Measurements from ENCODE around the gene NR1H3.
A peak's percentile ranks its signal among the peaks of the same experiment; 100 is the strongest.

NR1H3 gene

DNA sequence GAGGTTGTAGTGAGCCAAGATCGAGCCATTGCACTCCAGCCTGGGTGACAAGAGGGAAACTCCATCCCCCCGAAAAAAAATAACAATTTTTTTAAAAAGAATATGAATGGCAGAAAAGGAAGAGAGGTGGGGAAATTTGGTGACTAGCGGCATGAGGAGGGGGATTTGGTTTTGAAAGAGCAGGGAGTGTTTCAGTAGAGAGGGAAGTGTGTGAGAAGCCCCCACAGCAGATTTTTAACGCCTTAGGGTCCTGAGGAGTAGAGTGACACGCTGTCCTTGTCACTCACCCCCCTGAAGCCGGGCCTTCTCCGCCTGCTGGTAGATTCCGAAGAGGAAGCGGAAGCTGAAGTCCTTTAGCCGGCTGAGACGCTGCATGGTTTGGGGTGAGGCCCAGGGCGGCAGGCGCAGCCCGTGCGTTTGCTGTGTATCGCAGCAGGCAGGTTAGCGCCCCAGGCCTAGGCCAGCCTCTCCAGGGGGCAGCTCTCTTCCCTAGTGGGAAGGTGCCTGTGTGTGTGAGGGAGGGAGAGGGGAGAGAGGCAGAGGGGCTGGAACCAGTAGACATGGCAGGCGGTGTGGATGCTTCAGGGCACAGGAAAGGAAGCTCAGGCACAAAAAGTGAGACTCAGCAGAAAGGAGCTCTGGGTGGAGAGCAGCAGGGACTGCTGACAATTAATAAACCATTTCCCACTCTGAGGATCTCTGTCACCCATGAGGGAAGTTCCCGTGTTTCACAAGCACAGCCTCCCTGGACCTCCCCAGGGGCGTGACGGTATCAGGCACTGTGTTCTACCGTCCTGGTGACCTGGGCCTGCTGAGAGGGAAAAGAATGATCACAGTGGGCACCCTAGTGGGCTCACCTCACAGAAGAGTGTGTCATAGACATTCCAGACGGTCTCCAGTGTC is 13.1 kb upstream of the NR1H3 start:
- DNase-seq (ENCODE audit: low read depth in 2 of 2), result no peak

DNA sequence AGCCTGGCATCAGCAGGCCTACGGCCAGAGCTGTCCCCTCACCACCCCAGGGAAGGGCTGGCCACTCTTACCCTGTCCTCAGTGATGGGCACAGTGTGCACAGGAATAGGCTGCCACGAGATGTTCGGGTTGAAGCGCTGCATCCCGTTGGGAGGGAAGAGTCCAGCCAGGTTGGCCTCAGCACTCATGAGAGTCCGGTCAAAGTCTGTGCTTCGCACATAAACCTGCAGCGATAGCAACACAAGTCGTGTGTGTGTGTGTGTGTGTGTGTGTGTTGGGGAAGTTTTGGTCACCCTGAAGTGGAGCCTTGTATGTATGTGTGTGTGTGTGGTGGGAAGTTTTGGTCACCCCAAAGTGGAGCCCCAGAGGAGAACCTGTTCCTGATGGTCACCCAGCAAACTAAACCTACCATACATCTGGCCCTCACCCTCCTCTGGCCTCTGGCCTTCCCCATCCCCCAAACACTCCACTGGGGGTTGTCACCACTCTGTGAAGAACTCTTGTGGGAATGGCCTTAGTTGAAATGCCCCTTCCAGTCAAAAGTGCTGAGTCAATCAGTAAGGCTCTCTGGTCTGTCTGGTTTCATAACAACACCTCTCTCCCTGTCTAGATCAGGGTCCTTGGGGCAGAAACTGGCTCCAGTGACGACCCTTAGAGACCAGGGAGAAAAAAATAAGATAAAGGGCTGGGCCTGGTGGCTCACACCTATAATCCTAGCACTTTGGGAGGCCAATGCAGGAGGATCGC is 12.0 kb upstream of the NR1H3 start:
- no peak for DNase-seq (ENCODE audit: low read depth in 2 of 2)

DNA sequence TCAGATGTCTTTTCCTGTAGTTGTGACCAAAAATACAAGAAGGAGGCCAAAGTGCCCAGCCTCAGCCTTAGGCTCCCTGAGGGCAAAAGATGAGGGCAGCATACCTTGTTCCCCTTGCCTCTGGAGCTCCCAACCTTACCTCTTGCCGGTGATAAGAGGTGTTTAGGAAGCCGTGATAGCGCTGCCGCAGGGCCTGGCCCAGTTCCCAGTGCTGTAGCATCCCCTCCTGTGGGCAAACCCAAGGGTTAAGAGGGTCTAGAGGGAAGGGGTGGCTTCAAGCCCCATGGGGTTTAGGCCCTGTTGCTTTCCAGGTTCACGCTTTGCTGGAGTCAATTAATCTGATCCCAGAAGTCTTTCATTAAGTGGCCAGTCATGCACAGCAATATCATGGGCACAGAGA is 10.3 kb upstream of the NR1H3 start:
- DNase-seq (ENCODE audit: low read depth in 2 of 2), result no peak

DNA sequence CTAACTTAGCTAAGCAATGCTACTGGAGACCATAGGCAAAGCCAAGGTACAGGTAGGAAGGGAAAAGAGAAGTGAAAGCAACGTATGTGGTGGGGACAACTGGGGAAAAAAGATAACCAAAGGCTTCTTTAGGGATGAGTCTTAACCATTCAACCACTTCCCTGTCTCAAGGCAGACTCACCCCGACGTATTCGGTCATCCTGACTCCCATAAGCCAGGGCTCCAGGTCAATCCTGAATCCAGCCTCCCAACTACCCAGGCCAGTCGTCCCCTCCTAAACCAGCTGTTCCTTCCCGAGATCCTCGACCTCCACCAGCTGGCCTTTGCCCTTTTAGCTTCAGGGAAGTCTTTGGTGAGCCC is 9.5 kb upstream of the NR1H3 start:
- no peak for DNase-seq (ENCODE audit: low read depth in 2 of 2)

DNA sequence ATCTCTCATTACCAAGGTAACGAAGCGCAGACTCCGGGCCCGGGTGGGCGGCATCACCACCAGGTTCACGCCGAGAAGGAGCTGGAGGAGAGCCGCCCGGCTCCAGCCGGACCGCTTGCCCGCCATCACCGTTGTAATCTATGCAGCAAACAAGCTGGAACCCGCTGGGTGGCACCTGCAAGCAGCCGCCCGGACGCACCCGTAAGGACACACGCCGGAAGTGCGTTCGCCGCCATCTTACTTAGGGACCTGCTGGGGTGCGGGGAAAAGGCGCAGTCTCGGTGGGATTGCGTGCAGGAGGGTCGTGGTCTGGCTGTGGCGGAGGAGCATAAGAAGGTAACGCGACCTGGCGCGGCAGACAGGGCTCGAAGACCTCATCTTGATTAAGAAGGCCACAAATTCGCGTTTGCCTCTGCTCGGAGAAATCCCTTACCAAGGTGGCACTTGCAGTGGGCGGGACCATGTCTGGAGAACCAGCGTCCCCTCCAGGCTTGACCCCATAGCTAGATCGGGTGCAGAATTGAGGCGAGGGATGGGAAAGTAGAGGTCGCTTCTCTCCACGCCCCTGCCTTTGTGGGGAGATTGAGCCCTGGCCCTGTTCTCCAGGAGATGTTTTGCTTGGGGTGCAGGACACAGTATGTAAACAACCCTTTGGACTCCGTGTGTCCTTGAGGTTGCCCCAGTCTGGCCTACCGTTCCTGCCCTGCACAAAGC is 9.0 kb upstream of the NR1H3 start, which contains the start of gene ACP2:
TSS of gene ACP2 (minus strand) at position 151 of the 714 bp plus-strand sequence. CDS start at position 126, 25 bp downstream.
- peak; percentile 76 to 79 for DNase-seq (ENCODE audit: low read depth in 2 of 2)

DNA sequence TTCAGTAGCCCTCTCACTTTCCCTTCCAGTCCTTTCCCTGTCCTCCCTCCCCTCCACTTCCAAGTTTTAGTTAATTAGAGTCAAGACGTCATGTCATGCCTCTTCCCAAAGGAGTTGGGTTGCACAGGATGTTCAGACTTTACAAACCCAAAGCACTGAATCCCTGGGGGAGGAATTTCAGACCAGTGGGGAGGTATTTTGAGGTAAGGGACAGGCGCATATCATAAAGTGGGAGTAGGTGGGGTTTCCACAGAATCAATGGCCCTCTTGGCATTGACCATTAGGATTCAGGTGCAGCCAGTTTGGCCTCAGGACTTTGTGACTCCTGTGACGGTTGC is 8.4 kb upstream of the NR1H3 start:
- DNase-seq (ENCODE audit: low read depth in 2 of 2), result no peak

DNA sequence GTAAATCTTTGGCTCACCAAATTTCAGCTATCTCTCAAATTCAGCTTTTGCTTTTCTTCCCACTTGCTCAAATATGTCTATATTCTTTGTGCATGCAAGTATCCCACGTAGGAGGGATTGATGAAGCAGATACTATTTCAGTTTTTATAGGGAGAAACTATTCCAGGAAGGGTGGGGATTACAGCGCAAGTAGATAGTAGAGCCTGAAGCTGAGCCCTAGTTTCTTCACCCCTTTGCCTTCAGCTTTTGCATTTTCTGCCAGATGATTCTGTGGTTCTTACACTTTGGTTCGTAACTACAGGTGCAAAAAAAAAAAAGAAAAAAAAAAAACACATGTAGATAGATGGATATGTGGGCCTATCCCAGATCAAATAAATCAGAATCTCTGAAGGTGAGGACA is 6.0 kb upstream of the NR1H3 start:
- DNase-seq (ENCODE audit: low read depth in 2 of 2), result no peak

DNA sequence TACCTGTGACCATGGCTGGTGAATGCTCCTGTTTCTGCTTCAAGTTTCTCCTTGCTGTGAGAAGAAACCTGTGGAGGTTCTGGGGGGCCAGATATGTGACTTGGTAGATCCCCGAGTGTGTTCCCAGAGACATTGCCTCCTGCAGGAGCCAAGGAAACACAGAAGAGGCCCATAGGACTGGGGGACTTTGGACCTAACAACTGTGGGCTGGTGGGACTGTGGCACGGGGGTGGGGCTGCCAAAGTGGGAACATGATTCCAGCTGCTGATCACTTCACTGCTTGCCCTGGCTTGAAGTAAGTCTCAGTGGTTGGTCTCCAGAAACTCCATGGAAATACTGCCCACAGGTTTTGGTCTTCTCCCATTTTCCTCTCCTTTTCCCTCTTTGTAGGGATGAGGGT is 4.1 kb upstream of the NR1H3 start:
- no peak for DNase-seq (ENCODE audit: low read depth in 2 of 2)

DNA sequence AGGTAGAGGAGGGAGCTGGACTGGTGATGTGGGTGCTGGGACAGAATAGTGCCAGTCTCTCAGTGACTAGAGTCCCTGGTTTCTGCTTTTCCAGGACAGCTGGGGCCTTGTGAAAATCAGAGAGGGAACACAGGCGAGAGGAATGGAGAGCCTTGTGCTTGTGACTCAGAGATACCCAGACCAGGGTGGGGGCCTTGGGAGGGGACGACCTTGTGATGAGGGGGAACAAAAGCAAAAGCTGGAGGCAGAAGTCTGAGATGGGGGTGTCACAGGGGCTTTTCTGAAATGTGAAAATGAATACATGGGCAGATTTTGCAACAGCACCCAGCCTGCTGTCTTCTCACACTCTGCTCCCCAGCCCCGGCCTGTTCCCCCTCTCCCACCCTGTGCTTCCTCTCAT is 3.4 kb upstream of the NR1H3 start:
- no peak for DNase-seq (ENCODE audit: low read depth in 2 of 2)

DNA sequence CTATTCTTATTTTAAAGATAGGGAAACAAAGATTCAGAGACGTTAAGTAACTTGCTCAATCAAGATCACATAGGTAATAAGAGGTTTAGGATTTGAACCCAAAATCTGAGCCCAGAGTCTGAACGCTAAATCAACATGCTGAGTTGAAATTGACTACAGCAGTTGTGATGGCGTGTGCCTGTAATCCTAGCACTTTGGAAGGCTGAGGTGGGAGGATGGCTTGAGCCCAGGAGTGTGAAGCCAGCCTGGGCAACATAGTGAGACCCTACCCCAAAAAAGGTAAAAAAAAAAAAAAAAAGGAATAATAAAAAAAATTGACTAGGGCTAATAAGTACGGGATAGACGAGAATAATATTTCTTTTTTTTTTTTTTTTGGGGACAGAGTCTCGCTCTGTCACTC is 1.4 kb upstream of the NR1H3 start:
- no peak for DNase-seq (ENCODE audit: low read depth in 2 of 2)

DNA sequence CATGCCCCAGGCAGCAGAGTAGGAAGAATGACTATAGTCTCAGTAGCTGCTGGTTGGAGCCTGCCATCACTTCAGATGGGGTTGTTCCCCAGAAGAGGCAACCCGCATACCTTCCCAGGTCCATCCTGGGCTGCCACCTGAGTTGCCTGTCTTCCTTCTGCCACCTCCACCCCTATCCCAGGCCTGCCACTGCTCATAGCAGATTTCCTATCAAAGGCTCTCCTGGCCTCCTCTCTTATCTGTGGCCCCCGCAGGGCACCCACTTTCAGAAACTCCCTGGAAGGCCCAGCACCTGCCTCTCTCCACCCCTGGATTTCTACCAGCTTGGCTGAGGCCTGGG is 649 bp upstream of the NR1H3 start:
- no peak for DNase-seq (ENCODE audit: low read depth in 2 of 2)

DNA sequence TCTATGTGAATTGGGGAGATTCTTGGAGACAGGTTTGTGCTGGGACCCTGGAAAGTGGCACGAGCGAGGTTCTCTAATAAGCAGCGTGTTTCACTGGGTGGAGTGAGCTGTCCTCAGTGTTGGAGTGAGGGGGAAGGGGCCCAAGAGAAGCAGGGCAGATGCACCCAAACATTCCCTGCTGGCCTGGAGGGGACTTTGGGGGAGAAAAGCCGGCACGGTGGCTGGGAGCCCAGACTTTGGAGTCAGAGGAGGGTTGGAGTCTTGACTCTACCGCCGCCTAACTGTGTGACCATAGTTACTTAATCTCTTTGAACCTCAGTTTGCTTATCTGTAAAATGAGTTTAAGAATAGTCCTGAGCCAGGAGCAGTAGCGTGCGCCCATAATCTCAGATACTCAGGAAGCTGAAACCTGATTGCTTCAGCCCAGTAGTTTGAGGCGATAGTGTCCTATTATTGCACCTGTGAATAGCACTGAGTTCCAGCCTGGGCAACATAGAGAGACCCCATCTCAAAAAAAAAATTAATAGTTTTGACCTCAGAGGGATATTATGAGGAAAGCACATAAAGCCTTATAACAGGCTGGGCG is 614 bp downstream of the NR1H3 start:
- no peak for DNase-seq (ENCODE audit: low read depth in 2 of 2)

DNA sequence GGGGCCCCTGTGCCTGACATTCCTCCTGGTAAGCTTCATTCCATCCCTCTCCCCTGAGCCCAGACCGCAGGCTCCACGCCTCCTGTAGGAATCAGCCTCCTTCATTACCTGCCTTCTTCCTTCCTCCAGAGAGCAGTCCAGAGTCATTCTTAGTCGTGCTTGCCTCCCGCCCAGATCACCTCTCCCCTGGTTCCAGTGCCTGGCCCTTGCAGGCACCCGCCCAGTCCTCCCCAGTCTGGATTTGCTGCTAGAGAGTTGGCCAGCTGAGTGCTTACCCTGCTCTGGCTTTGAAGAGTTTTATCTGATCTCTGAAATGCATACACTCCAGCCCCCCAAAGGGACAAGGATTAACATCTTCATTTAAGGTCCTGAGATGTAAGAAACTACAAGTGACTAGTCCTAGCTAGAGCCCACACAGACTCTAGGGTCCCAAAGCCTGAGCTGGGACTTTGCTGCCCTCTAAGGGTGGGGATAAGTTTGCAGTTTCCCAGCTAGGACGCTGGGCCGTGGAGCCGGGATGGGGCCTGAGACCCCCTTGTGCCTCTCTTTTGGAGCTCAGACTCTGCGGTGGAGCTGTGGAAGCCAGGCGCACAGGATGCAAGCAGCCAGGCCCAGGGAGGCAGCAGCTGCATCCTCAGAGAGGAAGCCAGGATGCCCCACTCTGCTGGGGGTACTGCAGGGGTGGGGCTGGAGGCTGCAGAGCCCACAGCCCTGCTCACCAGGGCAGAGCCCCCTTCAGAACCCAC is 1.6 kb downstream of the NR1H3 start:
- peak in 1 of 2 donors; percentile 12 for DNase-seq (ENCODE audit: low read depth in 2 of 2)

DNA sequence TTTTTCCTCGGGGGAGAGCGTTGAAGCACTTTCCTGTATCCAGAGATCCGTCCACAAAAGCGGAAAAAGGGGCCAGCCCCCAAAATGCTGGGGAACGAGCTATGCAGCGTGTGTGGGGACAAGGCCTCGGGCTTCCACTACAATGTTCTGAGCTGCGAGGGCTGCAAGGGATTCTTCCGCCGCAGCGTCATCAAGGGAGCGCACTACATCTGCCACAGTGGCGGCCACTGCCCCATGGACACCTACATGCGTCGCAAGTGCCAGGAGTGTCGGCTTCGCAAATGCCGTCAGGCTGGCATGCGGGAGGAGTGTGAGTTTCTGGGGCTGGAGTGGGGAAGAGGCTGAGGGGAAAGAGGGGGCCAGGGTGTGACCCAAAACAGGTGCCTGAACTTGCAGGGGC is 2.6 kb downstream of the NR1H3 start:
- no peak for DNase-seq (ENCODE audit: low read depth in 2 of 2)

DNA sequence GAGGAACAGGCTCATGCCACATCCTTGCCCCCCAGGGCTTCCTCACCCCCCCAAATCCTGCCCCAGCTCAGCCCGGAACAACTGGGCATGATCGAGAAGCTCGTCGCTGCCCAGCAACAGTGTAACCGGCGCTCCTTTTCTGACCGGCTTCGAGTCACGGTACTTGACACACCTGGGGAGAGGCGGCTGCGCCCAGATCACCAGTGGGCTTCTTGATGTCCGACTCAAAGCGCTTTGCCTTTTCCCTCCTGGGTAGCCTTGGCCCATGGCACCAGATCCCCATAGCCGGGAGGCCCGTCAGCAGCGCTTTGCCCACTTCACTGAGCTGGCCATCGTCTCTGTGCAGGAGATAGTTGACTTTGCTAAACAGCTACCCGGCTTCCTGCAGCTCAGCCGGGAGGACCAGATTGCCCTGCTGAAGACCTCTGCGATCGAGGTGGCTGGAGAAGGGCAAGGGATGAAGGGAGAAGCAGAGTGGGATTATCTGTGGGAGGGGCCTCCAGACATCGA is 3.5 kb downstream of the NR1H3 start:
- DNase-seq (ENCODE audit: low read depth in 2 of 2), result no peak

DNA sequence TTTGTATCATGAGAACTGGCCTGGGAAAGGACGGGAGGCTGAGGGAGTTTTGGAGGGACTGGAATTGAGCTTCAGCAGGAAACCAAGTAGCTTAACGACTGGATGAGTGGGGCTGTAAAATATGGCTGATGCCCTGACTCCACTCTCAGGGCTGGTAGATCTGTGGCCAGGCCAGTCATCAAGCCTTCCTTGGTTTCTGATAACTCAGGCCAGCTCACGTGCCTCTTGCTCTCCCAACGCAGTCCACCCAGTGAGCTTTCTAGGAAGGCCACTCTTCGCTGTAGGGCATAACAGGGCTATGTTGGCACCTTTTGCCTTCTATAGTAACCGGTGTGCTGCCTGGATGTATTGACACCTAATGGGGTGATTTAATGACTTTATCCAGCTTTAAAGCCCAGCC is 6.3 kb downstream of the NR1H3 start:
- no peak for DNase-seq (ENCODE audit: low read depth in 2 of 2)

DNA sequence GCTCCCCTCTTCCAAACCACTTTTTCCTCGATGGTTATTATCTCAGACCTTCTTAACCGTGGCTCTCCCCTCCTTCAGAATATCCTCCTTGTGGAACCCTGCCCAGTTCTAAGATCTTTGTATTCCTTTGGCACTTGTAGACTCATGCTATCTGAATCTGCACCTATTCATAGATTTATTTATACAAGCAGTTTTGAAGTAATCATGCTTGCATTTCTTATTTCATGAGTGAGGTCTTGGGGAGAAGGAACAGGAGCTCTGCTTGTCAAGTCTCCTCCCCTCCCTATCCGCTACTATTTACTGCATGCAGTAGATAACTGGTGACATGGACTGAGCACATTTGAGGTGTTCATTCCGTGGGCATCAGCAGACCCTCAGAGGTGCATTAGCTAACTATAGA is 6.7 kb downstream of the NR1H3 start:
- no peak for DNase-seq (ENCODE audit: low read depth in 2 of 2)

DNA sequence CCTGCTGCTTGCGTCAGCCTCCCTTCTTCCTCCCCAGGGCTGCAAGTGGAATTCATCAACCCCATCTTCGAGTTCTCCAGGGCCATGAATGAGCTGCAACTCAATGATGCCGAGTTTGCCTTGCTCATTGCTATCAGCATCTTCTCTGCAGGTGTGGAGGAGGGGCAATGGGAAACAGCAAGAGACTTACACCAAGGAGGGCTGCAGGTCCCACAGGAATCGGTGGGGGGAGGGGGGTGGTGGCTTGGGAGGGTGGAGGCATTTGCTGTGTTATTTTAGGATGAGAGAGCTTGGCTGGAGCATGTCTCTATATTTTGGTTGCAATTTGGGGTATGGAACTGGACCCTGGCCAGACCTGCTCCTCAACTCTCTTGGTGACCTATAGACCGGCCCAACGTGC is 10.1 kb downstream of the NR1H3 start:
- DNase-seq (ENCODE audit: low read depth in 2 of 2), result no peak

DNA sequence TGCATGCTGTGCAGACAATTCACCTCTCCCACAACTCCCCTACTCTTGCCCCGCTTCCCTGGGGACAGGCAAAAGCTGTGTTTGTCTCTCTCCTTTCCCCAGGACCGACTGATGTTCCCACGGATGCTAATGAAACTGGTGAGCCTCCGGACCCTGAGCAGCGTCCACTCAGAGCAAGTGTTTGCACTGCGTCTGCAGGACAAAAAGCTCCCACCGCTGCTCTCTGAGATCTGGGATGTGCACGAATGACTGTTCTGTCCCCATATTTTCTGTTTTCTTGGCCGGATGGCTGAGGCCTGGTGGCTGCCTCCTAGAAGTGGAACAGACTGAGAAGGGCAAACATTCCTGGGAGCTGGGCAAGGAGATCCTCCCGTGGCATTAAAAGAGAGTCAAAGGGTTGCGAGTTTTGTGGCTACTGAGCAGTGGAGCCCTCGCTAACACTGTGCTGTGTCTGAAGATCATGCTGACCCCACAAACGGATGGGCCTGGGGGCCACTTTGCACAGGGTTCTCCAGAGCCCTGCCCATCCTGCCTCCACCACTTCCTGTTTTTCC is 10.7 kb downstream of the NR1H3 start:
- DNase-seq (ENCODE audit: low read depth in 2 of 2), result no peak

DNA sequence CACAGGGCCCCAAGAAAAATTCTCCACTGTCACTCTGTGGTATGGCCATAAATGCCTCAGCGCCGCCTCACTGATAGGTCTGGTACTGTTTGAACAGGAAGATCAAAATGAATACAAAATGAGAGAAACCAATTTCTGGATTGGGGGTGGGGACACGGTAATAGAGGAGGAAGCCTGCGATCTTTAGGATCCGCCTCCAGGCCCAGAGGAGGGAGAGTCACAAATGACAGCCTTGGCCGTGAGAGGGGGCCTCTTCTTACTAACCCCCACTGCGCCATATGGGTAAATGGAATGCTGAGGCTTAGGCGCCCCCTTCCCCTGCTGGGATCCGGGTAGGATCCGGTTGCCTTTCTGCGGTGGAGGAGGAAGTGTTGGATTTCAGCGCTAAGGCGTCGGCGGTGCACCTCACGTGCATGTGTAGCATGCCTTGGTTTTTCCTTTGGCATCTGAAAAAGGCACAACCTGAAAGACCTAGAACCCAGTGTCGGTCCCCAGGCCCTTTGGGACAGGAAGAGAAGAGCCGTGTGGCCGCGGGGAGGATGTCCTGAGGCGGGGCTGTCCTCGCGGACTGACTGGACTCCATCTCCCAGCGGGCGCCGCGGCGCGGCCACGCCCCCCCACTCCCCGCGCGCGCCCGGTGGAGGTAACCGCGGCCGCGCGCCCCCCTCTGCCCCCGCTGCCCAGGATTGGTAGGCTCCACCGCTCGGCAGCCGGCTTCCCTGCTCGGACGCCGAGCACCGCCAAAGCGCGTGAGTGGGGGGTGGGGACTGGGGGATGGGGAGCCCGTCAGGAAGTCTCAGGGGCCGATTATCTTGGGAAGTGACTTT is 11.4 kb downstream of the NR1H3 start:
- DNase-seq (ENCODE audit: low read depth in 2 of 2), result peak; percentile 63 to 85

All from stimulated activated CD8-positive, alpha-beta memory T cell treated with anti-CD3 and anti-CD28 coated beads, Interleukin-7, amount 100 ng/mL, for 4 hours (primary cell).